MM.1S (cell line): ENCODE data around the gene AANAT.

ENCODE experiments used
- CTCF ChIP-seq: fragments of 300-600 bp; sonication (generic); IDR thresholded peaks from 2 replicates; pipeline ENCODE4 v1.5.1; 2016; ENCODE audit warnings: antibody characterized with exemption, low read length, mixed read lengths
- EZH2phosphoT487 ChIP-seq: fragments of 300-600 bp; sonication (generic); IDR thresholded peaks from 2 replicates; pipeline ENCODE4 v1.6.1; 2018; ENCODE audit warnings: antibody characterized with exemption, low read length

GRCh38 chr17:76444518-76445311, 22.7 kb upstream of the AANAT start:
- TF ChIP-seq CTCF (no peak), EZH2phosphoT487 (no peak)
